Activated CD8-positive, alpha-beta memory T cell treated with anti-CD3 and anti-CD28 coated beads, Interleukin-2, amount 50 U/mL, for 24 hours (primary cell): Measurements from ENCODE around the gene SLC12A7.

Source experiments
- DNase-seq: peaks from one replicate; pipeline ENCODE4 v3.0.0-alpha.2; 2020; ENCODE audit errors: extremely low read depth

SLC12A7 gene

DNA sequence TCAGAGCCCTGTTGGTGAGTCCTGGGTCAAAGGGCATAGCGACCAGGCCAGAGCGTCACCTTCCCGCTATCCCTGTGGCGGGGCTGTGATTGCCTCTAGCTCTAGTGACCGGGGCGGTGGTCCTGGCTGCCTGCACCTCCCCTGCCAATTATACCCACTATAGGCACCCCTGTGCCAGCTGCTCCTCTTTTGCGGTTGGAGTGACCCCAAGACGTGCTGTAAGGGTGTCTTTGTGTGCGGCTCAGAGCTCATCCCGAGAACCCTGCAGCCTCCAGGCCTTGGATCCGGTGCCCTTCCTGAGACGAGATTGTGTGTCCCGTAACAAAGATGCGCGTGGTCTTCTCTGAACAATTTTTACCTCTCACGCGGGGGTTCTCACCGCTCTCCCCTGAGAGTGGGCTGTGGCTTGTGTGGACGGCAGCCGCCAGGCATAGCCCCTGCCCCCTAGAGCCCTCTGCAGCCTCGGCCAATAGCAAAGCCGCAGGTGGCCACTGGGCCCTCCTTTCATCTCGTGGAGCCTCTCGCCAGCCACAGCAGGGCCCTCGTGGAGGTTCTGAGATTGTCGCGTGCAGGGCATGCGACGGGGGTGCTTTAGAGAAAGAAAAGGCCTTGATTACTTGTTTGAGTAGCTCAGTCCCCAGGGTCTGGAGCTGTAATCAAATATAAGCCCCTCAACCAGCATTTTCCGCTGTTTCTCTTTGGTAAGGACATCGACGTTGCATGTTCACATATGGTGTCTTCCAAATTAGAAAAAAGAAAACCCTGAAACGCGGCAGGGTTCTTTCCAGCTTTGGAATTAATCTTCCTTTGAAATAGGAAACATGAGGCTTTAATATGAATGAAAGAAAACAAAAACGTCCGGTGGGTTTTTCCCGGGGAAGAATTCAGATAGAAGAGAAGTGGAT, 92.6 kb downstream of the SLC12A7 start:
- no peak for DNase-seq

DNA sequence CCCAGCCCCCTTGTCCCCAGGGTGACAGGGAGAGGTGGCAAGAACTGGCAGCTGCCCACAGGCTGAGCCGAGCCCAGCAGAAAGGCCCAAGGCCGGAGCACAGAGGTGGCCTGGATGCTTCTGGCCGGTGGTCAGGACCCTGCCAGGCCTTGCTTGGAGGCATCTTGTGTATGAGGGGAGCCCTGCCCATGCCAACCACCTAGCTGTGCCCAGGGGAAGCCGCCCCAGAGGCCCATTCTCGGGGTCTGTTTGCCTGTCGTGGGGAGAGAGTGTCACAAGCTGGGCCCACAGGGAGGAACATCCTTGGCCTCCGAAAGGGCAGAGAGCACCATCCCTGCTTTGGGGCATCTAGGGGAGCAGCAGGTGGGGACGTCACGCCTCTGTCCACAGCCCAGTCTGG, 93.3 kb downstream of the SLC12A7 start:
- no peak for DNase-seq

DNA sequence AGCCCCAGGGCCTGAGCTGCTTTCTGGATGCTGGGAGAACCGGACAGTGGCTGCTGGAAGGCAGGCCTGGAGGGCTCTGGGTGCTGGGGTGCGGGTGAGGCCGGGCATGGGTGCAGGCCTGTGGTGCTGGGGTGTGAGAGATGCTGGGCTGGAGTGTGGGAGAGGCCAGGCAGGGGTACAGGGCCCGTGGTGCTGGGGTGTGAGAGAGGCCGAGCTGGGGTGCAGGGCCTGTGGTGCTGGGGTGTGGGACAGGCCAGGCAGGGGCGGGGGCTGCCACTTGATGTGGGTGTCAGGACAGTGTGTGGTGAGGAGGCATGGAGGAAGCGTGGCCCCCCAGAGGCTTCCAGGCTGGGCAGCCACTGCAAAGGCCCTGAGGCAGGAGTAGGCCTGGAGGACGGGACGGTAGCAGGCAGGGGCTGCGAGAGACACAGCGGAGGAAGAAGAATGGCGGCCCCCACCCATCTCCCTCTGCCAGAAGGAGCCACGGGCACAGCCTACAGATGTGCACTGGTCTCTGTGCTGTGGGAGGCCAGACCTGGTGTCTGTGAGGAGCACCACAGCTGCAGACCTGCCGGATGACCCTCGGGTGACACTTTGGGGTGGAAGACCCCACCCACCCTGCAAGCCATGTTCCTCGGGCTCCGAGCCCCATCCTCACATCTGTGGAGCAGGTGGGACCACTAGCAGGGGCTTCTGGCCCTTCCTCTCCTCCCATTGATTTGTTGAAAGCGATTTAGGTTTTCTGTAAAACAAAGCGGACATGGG, 94.0 kb downstream of the SLC12A7 start:
- no peak for DNase-seq

- DNase-seq: no peak
Measured at GRCh38 chr5:1017056-1017455, 94.8 kb downstream of the SLC12A7 start.

DNA sequence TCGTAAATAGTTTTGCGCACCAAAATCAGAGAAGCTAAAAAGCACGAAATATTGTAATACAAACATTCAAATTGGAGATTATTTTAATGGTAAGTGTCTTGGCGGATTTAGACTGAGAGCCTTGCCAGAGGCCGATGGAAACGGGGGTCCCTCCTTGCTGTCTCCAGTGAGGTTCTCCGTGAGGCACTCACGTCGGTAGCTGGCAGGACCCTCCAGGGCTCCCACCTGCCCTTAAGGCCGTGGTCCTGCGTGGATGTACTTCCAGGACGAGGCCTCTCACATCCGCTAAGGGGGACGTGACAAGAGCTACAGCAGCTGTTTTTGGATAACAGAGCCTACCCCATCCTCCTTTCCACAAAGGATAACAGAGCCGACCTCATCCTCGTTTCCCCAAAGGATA, 95.4 kb downstream of the SLC12A7 start:
- DNase-seq: no peak

DNA sequence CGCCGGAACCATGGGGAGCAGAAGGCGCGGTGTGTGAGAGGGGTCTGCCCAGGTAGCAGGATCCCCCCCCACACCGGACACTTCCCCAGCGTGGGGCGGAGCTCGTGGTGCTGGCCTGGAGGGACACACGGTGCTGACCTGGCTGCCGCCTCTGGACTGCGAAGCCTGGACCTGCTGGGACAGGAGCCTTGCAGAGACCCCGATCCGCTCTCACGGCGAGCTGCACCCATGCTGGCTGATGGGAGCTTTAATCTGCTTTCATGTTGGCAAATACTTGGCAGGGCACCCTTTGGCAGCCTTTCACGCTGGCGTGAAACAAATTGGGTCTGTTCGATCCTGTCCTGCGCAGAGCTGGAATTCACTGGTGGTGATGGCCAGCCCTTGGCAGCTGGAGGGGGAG, 95.8 kb downstream of the SLC12A7 start:
- no peak for DNase-seq

DNA sequence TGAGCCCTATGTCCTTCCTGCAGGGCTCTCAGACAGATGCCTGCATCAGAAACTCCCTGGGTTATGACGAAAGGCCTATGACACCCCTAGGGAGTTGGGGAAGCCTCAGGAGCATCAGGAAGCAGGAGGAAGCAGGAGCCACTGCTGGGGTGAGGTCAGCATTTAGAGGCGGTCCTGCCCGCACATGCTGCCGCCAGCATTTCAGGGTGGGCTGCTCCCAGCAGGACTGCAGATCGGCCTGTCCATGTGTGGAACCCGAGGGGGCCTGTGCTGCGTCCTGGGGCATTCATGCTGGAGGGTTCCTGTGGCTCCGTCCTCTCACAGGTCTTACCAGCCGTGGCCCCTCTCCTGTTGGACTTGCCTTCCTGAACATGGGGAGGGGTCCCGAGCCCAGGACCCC, 96.4 kb downstream of the SLC12A7 start:
- no peak for DNase-seq

DNA sequence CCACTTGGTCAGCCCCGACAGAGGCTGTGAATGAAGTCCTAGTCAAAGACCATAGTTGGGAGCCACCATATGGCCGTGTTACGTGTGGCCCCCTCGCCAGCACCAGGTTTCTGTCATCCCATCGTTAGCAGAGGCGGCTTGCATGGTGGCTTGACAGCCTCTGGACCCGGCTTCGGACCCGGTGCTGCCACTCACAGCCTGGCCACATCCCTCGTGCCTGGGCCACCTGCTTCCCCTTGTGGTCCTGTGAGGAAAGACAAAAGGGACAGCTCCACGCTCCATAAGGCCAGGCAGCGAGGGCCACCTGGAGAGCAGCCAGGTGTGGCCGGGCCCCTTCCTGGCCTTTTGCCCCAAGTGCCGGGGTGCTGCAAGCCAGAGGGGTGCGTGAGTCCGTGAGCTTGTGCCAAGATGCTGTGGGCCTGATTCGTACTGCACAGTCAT, 97.1 kb downstream of the SLC12A7 start:
- no peak for DNase-seq

DNA sequence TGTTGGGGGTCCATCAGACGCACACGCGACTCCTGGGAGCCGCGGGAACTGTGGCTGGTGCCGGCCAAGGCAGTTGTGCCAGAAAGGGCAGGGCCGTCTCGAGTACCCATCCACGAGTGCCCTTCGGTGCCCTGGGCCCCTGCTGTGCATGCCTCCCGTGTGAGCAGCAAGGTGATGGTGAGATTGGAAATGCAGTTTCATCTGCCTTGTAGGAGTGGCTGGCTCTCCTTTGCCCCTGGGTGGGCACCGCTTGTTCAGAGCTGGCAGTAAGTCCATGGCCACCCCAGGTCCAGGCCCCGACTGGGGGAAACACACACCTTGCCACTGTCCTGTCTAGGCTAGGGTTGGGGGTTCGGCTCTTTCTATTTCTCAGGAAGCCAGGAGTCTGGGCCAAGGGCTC, 97.5 kb downstream of the SLC12A7 start:
- no peak for DNase-seq

- no peak for DNase-seq
Measured at GRCh38 chr5:1013948-1014301, 97.9 kb downstream of the SLC12A7 start.

GRCh38 chr5:1013238-1013947, 98.5 kb downstream of the SLC12A7 start:
- DNase-seq: no peak

DNA sequence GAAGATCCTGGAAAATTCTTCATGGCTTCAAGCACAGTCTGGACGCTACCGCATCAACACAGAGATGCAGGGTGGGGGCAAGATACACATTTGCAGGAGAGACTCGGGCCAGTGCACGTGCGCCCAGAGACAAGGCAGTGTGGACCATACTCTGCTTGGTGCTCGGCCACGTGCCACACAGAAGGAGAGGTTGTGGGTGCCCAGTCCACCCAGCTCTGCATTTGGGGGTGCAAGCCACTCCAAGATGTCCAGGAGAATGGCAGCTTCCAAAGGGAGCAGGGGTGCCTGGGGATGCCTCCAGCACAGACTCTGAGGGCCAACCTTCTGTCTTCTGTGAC, 99.0 kb downstream of the SLC12A7 start:
- DNase-seq: no peak

DNA sequence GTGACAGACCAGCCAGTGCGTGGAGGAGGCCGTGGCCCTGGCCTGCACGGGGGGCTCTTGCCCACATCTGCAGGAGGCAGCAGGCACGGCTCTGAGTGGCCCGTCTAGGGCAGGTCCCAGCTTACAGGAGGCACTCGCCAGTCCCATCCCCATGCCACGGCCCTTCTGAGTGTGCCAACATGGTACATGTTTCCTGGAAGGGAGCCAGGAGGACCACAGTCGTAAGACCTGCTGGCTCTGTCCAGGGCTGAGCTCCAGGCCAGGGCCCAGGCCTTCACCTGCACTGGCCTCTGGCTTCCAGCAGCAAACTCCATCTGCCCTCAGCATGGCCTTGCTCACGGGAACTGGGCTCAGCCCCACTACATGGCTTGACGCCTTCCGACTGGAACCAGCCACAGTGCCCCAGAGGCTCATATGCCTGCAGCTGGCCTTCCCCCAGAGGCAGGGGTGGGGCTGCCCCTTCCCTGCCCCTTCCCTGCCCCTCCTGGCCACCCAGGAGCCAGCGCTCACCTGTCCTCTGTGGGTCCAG, 99.5 kb downstream of the SLC12A7 start:
- no peak for DNase-seq

GRCh38 chr5:1011741-1012312, 100.0 kb downstream of the SLC12A7 start:
- DNase-seq: no peak

DNA sequence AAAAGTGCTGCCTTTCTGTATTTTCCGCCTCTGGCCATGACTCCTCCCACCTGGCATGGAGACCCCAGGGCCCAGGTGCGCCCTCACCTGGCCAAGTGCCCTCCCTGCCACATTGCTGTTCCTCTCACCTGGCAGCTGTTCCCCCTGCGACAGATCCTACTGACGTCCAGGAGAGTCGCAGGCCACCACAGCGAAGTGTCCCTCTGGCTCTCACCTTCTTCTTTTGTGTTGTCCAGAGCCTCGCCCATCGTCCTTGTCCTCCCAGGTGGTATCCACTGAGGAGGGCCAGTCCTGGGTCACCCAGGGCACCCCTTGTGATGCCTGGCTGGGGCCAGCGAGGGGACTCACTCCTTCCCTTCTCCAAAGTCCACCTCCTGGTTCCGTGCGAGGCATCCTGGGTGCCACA, 100.6 kb downstream of the SLC12A7 start:
- no peak for DNase-seq

DNA sequence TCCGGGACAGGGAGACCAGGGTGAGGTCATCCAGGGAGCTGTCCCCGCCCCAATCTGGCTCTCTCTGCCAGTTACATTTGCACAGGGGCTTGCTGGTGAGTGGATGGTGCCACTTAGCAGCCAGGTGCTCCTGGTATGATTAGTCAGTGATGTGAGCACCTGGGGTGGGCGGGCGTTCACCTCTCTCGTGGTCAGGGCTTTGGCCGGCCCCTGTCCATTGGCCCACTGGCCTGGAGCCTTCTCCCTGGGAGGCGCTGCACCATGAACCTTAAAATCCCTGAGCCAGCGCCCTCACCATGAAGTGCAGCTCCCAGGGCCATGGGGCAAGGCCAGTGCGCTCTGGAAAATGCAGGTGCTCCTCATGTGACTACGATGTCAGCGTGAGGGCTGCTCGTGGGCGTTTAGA, 101.2 kb downstream of the SLC12A7 start:
- DNase-seq: no peak

DNA sequence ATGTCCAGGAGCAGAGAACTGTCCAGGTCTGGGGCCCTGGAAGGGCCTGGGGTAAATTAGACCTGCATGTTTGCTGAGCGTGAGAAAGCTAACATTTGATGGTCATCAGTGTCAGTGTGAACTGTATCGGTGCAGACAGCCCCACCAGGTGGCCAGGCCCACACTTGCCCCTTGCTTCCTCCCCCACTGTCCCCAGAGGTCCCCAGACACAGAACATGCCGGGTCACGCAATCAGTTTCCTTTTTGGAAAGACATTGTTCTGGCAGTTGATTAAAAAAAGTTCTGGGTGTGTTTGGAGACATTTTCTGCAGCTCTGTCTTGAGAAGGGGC, 101.7 kb downstream of the SLC12A7 start:
- no peak for DNase-seq

DNA sequence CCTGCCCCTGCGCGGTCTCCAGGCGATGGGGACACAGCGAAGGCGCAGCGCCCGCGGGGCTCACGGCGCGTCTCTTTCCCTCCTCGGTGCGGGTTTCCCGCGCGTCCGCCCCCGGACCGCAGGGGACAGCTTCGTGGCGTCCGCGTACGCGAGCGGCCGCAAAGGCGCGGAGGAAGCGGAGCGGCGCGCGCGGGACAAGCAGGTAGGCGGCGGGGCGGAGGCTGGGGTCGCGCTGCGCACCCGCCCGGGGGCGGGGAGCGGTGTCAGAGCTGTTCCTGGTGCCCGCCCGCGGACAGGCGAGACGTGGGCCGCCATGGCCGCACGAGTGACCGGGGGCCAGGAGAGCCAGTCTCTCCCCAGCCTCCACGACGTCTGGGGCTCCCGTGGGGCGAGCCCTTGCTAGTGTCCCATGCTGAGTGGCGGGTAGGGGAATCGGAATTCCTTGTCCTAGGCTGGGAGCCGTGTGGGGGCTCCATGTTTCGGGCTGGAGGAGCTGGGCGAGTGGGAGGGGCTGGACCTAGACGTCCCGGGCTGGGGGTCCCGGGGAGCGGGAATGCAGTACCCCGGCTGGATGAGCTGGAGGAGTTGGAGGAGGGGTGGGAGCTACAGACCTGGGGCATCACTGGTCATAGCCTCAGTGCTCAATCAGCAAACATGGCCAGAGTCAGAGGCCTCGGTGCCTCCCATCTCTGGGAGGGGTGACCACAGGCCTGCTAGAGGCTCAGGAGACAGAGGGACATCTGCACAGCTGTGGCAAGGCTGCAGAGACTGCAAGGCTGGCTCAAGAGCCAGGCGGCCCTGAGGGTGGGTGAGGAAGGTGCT, 102.3 kb downstream of the SLC12A7 start:
- no peak for DNase-seq

DNA sequence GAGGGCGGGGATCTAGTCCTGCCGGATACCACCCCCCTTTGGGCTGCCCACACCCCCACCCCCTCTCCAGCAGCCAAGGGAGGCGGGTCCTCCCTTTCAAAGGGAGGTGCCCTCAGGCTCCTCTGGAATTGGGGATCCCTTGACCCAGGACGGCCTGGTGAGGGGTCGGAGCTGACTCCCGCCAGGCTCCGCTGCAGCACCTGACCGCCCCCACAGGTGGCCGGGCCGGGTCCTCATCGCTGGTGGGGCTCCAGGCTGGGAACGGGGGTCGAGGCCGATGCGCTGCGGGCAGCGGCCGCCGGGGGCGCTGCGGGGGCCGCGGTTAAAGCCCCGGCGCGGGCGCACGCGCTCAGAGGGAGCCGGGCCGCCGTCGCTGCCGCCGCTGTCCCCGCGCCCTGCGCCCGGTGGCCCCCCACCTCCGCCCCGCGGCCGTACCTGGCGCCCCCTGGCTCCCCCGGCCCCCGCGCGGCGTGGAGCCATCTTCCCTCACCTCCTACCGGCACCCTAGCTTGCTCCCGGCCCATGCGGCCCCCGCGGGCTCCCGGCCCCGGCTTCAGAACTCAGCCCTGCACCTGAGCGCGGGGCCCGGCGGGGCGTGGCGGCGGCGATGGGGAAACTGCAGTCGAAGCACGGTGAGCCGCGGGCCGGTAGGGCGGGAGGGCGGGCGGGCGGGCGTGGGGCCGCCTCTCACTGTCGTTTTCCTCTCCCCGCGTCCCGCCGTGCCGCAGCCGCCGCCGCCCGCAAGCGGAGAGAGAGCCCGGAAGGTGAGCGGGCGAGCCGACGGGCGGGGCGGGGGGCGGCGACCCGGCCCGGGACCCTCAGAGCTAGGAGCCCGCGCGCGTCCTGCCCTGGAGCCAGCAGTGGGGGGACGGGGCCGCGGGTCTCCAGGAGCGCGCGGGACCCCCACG, 103.2 kb downstream of the SLC12A7 start, which contains the start of gene NKD2:
Gene NKD2 (plus strand): TSS at position 352 of the 908 bp plus-strand sequence. CDS start 256 bp downstream, at position 608.
- no peak for DNase-seq
